ENCODE data around the gene NTM. TPM values are rescaled to one million over a fixed set of nuclear protein-coding genes. Genes with fewer than 3 reads are reported as not detected.

NTM gene
- total RNA-seq, 1 donor from 2014 or later: 82.7 TPM

- H3K4me1 Mint-ChIP-seq (ENCODE audit: unreplicated experiment): peaks cover 11% of the 10 kb centered on the region
- no peak overlapping the region for H3K4me3 Mint-ChIP-seq (ENCODE audit: unreplicated experiment)
- DNase-seq (ENCODE audit: extremely low spot score, unreplicated experiment): no peak
- H3K36me3 Mint-ChIP-seq (ENCODE audit: unreplicated experiment): no peaks in the 10 kb centered on the region
- H3K9me3 Mint-ChIP-seq (ENCODE audit: unreplicated experiment): no peaks in the 10 kb centered on the region
- no peak overlapping the region for H3K27ac Mint-ChIP-seq (ENCODE audit: unreplicated experiment)
- TF ChIP-seq CTCF (IDR thresholded peaks at IDR 0.05): no peak
- H3K27me3 Mint-ChIP-seq (ENCODE audit: unreplicated experiment): no peaks in the 10 kb centered on the region
Measured at GRCh38 chr11:131767421-131767820, 397.0 kb downstream of the NTM start.

GRCh38 chr11:131770801-131771200 is 400.4 kb downstream of the NTM start:
- H3K9me3 Mint-ChIP-seq (ENCODE audit: unreplicated experiment): no peaks in the 10 kb centered on the region
- peaks cover 2% of the 10 kb centered on the region for H3K4me1 Mint-ChIP-seq (ENCODE audit: unreplicated experiment)
- H3K4me3 Mint-ChIP-seq (ENCODE audit: unreplicated experiment): no peak overlapping the region
- TF ChIP-seq CTCF (IDR thresholded peaks at IDR 0.05): no peak
- H3K27ac Mint-ChIP-seq (ENCODE audit: unreplicated experiment): no peak overlapping the region
- peaks cover 13% of the 10 kb centered on the region for H3K27me3 Mint-ChIP-seq (ENCODE audit: unreplicated experiment)
- H3K36me3 Mint-ChIP-seq (ENCODE audit: unreplicated experiment): no peaks in the 10 kb centered on the region
- DNase-seq (ENCODE audit: extremely low spot score, unreplicated experiment): no peak

GRCh38 chr11:131771471-131771870 is 401.1 kb downstream of the NTM start:
- H3K36me3 Mint-ChIP-seq (ENCODE audit: unreplicated experiment): no peaks in the 10 kb centered on the region
- H3K9me3 Mint-ChIP-seq (ENCODE audit: unreplicated experiment): no peaks in the 10 kb centered on the region
- H3K4me3 Mint-ChIP-seq (ENCODE audit: unreplicated experiment): no peak overlapping the region
- TF ChIP-seq CTCF (IDR thresholded peaks at IDR 0.05): no peak
- H3K27ac Mint-ChIP-seq (ENCODE audit: unreplicated experiment): no peak overlapping the region
- DNase-seq (ENCODE audit: extremely low spot score, unreplicated experiment): no peak
- H3K4me1 Mint-ChIP-seq (ENCODE audit: unreplicated experiment): peaks cover 2% of the 10 kb centered on the region
- peaks cover 13% of the 10 kb centered on the region for H3K27me3 Mint-ChIP-seq (ENCODE audit: unreplicated experiment)

- TF ChIP-seq CTCF (IDR thresholded peaks at IDR 0.05): no peak
- Mint-ChIP-seq H3K36me3 (ENCODE audit: unreplicated experiment) (no peaks in the 10 kb centered on the region), H3K4me1 (ENCODE audit: unreplicated experiment) (no peaks in the 10 kb centered on the region), H3K27me3 (ENCODE audit: unreplicated experiment) (peaks cover 22% of the 10 kb centered on the region), H3K4me3 (ENCODE audit: unreplicated experiment) (no peak overlapping the region), H3K9me3 (ENCODE audit: unreplicated experiment) (no peaks in the 10 kb centered on the region), H3K27ac (ENCODE audit: unreplicated experiment) (no peak overlapping the region)
- DNase-seq (ENCODE audit: extremely low spot score, unreplicated experiment): no peak
Measured at GRCh38 chr11:131773626-131774025, 403.2 kb downstream of the NTM start.

- Mint-ChIP-seq H3K4me1 (ENCODE audit: unreplicated experiment) (no peaks in the 10 kb centered on the region), H3K27me3 (ENCODE audit: unreplicated experiment) (peaks cover 44% of the 10 kb centered on the region), H3K9me3 (ENCODE audit: unreplicated experiment) (no peaks in the 10 kb centered on the region), H3K36me3 (ENCODE audit: unreplicated experiment) (no peaks in the 10 kb centered on the region), H3K27ac (ENCODE audit: unreplicated experiment) (no peak overlapping the region), H3K4me3 (ENCODE audit: unreplicated experiment) (no peak overlapping the region)
- TF ChIP-seq CTCF (IDR thresholded peaks at IDR 0.05): no peak
- DNase-seq (ENCODE audit: extremely low spot score, unreplicated experiment): no peak
Measured at GRCh38 chr11:131776211-131776610, 405.8 kb downstream of the NTM start.

Measured in osteocyte (in vitro differentiated cells).